ENCODE measurements around the gene NABP2. TPM values are rescaled to one million over a fixed set of nuclear protein-coding genes. Genes with fewer than 3 reads are reported as not detected.

Gene NABP2
- polyA plus RNA-seq, 1 donor (not counting 4 experiments of a cell fraction or from before 2014, with no cell fraction given): 53.5 TPM

DNA sequence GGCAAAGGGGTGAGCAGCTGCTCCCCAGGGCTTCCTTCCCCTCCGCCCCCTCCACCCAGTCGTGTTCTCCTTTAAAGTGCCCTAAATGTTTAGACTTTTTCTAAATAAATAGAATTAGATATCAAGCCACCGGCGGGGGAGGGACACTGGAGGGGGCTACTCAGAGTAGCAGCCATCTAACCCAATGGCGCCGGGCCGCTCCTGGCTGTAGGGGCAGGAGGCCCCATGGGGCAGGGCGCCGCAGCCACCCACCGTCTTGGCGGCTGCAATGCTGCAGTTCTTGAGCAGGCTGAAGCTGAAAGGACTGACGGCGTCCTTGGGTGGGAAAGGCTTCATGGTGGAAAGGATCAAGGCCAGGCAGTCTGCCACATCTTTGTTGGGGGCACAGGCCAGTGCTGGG is 18.8 kb downstream of the NABP2 start:
- H2AFZ ChIP-seq (ENCODE audit: control insufficient read depth, low read length): no peak overlapping the region
- H4K20me1 ChIP-seq (ENCODE audit: control insufficient read depth, extremely low read depth, insufficient read depth, low read length): peaks cover 3% of the 10 kb centered on the region
- no peak for TF ChIP-seq EZH2 (IDR thresholded peaks at IDR 0.05; ENCODE audit: low read length)
- TF ChIP-seq, protein P1, sequence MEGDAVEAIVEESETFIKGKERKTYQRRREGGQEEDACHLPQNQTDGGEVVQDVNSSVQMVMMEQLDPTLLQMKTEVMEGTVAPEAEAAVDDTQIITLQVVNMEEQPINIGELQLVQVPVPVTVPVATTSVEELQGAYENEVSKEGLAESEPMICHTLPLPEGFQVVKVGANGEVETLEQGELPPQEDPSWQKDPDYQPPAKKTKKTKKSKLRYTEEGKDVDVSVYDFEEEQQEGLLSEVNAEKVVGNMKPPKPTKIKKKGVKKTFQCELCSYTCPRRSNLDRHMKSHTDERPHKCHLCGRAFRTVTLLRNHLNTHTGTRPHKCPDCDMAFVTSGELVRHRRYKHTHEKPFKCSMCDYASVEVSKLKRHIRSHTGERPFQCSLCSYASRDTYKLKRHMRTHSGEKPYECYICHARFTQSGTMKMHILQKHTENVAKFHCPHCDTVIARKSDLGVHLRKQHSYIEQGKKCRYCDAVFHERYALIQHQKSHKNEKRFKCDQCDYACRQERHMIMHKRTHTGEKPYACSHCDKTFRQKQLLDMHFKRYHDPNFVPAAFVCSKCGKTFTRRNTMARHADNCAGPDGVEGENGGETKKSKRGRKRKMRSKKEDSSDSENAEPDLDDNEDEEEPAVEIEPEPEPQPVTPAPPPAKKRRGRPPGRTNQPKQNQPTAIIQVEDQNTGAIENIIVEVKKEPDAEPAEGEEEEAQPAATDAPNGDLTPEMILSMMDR (optimal IDR thresholded peaks at IDR 0.05 in 1 of 3, IDR thresholded peaks at IDR 0.05 in 1 of 3, conservative IDR thresholded peaks at IDR 0.05 in 1 of 3; ENCODE audit: extremely low read depth in 1 of 3, insufficient read depth in 2 of 3, low read length in 3 of 3): no peak
- no peaks in the 10 kb centered on the region for H3K9me1 ChIP-seq (ENCODE audit: control insufficient read depth, extremely low read depth, insufficient read depth, low read length)
- no peak for FAIRE-seq
- no peak overlapping the region for H3K4me3 ChIP-seq (ENCODE audit: control insufficient read depth in 2 of 3, extremely low read depth in 1 of 3, insufficient read depth in 2 of 3, low read depth in 1 of 3, low read length in 3 of 3)
- H3K9me3 ChIP-seq (ENCODE audit: control insufficient read depth, low read depth, low read length): no peaks in the 10 kb centered on the region
- H3K27ac ChIP-seq (ENCODE audit: control insufficient read depth, insufficient read depth, low read length): no peak overlapping the region
- DNase-seq (ENCODE audit: low read depth, low spot score): no peak
- H3K79me2 ChIP-seq (ENCODE audit: control insufficient read depth, insufficient read depth, low read length): peaks cover 1% of the 10 kb centered on the region
- H3K4me1 ChIP-seq (ENCODE audit: control insufficient read depth, extremely low read depth, insufficient read depth, low read length): no peaks in the 10 kb centered on the region
- no peak overlapping the region for H3K4me2 ChIP-seq (ENCODE audit: control insufficient read depth, extremely low read depth, insufficient read depth, low read depth, low read length)
- peaks cover 40 to 57% of the 10 kb centered on the region in 2 experiments for H3K36me3 ChIP-seq (ENCODE audit: control insufficient read depth in 2 of 2, extremely low read depth in 1 of 2, insufficient read depth in 2 of 2, low read length in 2 of 2)
- dilution Hi-C loops (cut with MboI; ENCODE audit: extremely low pct_ligation_motif_present, low sequenced_read_pairs): no loop called here
- no peaks in the 10 kb centered on the region for H3K27me3 ChIP-seq (ENCODE audit: control insufficient read depth, extremely low read depth, insufficient read depth, low read length)
- no peak overlapping the region for H3K9ac ChIP-seq (ENCODE audit: control insufficient read depth, extremely low read depth, insufficient read depth, low read length)

DNA sequence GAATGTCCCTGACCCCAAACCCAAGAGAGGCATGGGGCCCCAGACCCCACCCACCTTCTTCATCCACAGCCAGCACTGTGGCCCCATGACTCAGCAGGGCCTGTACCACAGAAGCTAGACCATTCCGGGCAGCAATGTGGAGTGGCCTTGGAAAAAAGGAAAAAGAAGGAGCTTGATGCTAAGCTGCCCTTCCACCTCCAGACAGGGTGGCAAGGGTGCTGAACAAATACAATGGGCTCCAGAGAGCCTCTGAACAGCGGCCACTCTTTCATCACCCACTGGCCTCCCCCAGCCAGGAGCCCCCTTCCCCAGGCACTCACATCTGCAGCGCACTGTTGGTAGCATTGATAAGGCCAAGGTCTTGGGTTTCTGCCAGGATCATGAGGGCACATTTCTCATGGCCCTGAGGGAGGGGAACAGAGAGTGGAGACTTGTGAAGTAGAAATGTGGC is 19.6 kb downstream of the NABP2 start:
- peaks cover 45 to 62% of the 10 kb centered on the region in 2 experiments for H3K36me3 ChIP-seq (ENCODE audit: control insufficient read depth in 2 of 2, extremely low read depth in 1 of 2, insufficient read depth in 2 of 2, low read length in 2 of 2)
- dilution Hi-C loops (cut with MboI; ENCODE audit: extremely low pct_ligation_motif_present, low sequenced_read_pairs): no loop called here
- peaks cover 1% of the 10 kb centered on the region for H3K79me2 ChIP-seq (ENCODE audit: control insufficient read depth, insufficient read depth, low read length)
- H3K9ac ChIP-seq (ENCODE audit: control insufficient read depth, extremely low read depth, insufficient read depth, low read length): no peak overlapping the region
- no peak overlapping the region for H3K4me3 ChIP-seq (ENCODE audit: control insufficient read depth in 2 of 3, extremely low read depth in 1 of 3, insufficient read depth in 2 of 3, low read depth in 1 of 3, low read length in 3 of 3)
- H3K27me3 ChIP-seq (ENCODE audit: control insufficient read depth, extremely low read depth, insufficient read depth, low read length): no peaks in the 10 kb centered on the region
- H3K9me3 ChIP-seq (ENCODE audit: control insufficient read depth, low read depth, low read length): no peaks in the 10 kb centered on the region
- DNase-seq (ENCODE audit: low read depth, low spot score) (no peak), FAIRE-seq (no peak)
- TF ChIP-seq, protein P1 (optimal IDR thresholded peaks at IDR 0.05 in 1 of 3, IDR thresholded peaks at IDR 0.05 in 1 of 3, conservative IDR thresholded peaks at IDR 0.05 in 1 of 3; ENCODE audit: extremely low read depth in 1 of 3, insufficient read depth in 2 of 3, low read length in 3 of 3): no peak
- no peak for TF ChIP-seq EZH2 (IDR thresholded peaks at IDR 0.05; ENCODE audit: low read length)
- H3K9me1 ChIP-seq (ENCODE audit: control insufficient read depth, extremely low read depth, insufficient read depth, low read length): no peaks in the 10 kb centered on the region
- H3K4me1 ChIP-seq (ENCODE audit: control insufficient read depth, extremely low read depth, insufficient read depth, low read length): no peaks in the 10 kb centered on the region
- no peak overlapping the region for H3K27ac ChIP-seq (ENCODE audit: control insufficient read depth, insufficient read depth, low read length)
- peaks cover 3% of the 10 kb centered on the region for H4K20me1 ChIP-seq (ENCODE audit: control insufficient read depth, extremely low read depth, insufficient read depth, low read length)
- H2AFZ ChIP-seq (ENCODE audit: control insufficient read depth, low read length): no peak overlapping the region
- no peak overlapping the region for H3K4me2 ChIP-seq (ENCODE audit: control insufficient read depth, extremely low read depth, insufficient read depth, low read depth, low read length)

All from keratinocyte (primary cell).